Fibroblast of skin of scalp (primary cell): ENCODE measurements around the gene BEAN1. TPM values are rescaled to one million over a fixed set of nuclear protein-coding genes. Genes with fewer than 3 reads are reported as not detected.

Experiments used
- DNase-seq: peaks from one replicate; pipeline ENCODE4 v3.0.0-alpha.2; 2013
- polyA plus RNA-seq, 2 experiments: library from polyadenylated mRNA; unstranded; fragments of 120-200 nt; gene quantifications; one replicate each; pipeline ENCODE4 v1.2.1, GENCODE V29; 2013; ENCODE audit not compliant: insufficient read length in 2 of 2

BEAN1 gene, protein sequence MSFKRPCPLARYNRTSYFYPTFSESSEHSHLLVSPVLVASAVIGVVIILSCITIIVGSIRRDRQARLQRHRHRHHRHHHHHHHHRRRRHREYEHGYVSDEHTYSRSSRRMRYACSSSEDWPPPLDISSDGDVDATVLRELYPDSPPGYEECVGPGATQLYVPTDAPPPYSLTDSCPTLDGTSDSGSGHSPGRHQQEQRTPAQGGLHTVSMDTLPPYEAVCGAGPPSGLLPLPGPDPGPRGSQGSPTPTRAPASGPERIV
- polyA plus RNA-seq (2013, experiment 1 of 2; ENCODE audit: insufficient read length) = 0.07 TPM
- polyA plus RNA-seq (2013, experiment 2 of 2; ENCODE audit: insufficient read length) = 0.31 TPM

DNA sequence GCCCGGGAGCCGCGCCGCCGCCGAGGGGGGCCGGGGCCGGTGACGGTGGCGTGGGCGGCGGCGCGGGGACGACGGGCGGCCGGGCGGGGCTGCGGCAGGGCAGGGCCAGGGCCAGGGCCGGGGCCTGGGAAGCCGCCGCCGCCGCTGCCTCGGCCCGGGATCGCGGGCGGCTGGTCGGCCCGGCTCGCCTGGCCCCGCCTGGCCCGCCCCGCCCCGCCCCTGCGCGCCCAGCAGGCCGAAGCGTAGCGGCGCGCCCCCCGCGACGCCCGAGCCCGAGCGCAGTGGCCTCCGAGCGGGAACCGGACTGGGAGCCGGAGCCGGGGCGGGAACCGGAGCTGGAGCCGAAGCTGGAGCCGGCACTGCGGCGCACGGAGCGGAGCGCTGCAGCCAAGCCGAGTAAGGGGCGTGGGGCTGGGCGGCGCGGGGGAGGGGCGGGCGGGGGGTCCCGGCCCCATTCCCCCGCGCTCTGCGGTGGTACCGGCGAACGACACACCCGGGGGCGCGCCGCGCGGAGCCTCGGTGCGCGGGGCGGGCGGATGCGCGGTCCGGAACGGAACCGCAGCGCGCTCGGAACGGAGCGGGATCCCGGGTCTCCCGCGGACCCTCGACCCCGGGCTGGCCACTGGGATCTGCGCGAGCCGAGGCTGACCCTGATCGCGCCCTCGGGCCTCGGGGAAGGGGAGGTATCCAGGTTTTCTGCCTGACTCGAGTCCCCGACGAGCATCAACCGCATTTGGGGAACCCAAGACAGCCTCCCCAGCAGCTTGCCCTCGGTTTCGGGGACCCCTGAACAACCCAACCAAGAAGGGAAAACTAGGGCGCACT, at the start of gene BEAN1:
Gene BEAN1, plus strand, starts transcription at position 260 of the 825 bp plus-strand sequence. CDS start 10,382 bp downstream, outside the sequence.
- DNase-seq = peak; percentile 27

DNA sequence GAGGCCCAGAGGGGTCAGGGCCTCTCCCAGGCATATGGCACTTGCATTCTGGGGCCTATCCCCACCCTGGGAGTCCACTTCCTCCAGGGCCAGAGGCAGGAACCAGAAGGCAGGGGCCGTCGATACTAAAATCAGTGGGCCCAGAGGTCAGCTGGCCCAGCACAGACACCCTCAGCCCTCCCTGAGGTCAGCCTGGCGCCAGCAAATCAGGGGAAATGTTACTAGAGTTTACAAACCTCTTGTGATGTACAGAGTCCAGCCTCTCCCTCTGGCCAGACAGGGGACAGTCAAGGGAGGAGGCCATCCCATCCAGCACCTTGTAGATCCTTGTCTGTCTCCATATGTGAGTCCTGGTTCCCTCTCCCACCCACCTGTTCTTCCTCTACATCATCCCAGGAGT, 49.8 kb upstream of the BEAN1 start:
- no peak for DNase-seq

DNA sequence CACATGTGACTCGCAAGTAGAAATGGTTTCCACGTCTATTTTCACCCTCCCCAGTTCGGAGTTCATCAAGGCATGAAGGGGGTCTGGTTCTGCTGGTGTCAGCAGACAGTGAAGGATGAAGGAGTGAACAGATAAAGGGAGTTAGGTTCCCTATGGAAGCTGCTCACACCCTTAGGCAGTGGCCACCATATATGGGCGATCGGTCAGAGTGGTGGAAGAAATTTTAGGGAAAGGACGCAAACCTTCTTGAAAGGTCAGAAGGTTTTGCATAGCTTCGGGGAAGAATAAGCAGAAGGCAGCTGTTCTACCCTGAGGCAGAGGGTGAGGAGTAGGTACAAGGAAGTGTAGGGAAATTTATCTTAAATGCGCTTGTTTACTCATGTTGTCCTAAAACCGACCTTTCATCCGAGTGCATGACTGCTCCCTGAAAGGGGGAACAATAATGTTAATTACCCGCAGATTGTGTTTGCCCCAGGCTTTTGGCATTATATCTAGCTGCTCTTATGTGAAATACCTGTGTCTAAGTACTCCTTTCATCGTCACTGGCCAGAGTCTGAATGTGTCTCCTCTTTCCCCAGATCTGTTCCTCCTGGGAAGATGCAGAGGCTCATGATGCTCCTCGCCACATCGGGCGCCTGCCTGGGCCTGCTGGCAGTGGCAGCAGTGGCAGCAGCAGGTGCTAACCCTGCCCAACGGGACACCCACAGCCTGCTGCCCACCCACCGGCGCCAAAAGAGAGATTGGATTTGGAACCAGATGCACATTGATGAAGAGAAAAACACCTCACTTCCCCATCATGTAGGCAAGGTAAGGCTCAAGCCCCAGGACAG, 48.1 kb upstream of the BEAN1 start:
- no peak for DNase-seq

DNA sequence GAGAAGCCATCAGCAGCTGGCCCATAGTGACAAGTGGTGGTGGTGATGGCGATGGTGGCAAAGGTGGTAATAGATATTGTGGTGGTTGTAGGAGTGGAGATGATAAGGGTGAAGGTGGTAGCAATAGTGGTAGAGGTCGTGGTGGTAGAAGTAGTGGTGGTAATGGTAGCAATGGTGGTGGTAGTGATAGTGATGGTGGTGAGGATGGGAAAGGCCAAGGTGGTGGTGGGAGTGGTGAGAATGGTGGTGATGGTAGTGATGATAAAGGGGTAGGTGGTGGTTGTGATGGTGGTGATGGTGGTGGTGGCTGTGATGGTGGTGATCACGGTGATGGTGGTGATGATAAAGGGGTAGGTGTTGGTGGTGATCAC, 47.5 kb upstream of the BEAN1 start:
- no peak for DNase-seq

DNA sequence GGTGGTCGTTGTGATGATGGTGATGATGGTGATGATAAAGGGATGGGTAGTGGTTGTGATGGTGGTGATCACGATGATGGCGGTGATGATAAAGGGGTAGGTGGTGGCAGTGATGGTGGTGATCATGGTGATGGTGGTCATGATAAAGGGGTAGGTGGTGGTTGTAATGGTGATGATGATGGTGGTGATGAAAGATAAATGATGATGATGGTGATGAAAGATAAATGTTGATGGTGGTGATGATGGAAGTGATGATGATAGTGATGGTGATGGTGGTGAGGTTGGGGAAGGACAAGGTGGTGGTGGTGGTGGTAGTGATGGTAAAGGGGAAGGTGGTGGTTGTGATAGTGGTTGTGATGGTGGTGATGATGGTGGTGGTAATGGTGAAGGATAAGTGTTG, 46.7 kb upstream of the BEAN1 start:
- no peak for DNase-seq

DNA sequence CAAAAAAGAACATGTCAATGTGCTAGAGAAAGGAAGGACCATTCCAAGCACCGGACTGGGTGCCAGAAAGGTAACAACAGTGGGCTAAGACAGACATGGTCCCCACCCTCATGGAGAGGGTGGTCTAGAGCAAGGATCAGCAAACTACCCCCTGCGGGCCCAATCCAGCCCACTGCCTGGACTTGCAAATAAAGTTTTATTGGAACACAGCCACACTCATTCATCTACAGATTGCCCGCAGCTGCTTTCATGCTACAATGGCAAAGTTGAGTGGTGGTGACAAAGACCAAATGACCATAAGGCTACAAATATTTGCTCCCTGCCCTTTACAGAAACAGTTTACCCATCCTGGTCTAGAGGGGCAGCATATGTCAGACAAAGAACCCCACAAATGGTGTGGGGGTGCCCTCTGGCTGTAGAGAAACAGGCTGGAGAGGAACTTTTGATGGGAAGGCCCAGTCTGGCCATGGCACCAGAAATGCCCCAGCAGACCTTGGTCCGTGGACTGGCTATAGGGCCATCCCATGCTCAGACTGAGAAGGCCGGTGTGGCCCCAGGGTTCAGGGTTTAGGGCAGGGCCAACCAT, 45.4 kb upstream of the BEAN1 start:
- no peak for DNase-seq

DNA sequence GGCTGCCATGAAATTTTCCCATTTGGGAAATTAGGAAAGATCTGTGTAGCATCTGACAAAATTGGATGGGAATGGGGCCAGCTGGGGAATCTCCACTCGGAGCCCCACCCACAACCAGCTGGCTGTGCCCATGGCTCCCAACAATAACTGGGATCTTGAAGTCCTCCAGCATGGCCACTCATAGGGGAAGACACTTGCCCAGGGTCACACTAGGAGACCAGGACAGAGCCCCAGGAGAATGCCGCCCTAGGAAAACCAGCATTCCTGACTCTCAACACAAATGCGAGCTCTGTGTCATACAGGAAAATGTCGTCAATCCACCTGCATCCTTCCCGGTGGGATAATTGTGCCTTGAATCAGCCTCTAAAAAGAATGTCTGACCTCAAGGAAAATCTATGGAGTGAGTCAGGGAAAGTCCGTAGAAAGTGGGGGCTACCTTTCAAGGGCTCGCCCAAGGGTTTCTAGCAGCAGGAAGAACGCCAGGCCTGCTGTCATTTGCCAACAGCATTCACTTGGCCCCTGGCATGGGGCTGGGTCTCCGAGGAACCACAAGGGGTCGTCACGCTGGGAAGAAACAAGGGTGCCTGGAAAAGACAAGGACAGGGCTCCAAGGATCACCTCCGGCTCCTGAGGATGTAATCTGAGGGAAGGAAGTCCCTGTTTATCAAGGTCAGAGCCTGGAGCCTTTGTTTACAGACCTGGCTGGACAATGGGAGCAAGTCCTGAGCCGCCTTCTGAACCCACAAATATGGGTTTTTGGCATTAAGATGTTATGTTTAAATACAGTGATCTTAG, 44.7 kb upstream of the BEAN1 start:
- DNase-seq = peak; percentile 64

DNA sequence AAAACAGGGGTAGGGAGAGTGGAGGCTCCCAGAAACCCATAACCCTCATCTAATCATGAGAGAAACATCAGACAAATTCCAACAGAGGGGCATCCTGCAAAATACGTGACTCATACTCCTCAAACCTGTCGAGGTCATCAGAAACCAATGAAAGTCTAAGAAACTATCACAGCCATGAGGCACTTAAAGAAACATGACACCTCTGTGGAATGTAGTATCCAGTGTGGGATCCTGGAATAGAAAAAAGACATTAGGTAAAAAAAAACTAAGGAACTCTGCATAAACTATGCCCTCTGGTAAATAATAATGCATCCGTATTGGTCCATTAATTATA, 44.2 kb upstream of the BEAN1 start:
- DNase-seq = peak; percentile 62

DNA sequence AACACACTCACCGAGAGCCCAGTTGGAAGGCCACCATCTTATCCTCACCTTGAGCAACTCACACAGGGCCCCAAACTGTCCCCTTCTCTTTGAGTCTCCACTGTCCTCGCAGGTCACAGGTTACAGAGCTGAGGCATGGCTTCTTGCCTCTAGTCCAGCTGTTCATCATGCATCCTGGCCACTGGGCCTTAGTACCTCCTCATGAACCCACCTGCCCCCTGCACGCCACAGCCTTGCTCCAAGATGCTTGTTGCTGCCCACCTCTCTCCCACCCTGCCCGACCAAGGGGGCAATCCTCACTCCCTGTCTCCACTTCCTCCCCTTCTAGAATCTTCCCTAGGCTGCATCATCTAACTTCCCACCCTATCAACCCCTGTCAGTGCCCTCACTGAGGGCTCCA, 43.5 kb upstream of the BEAN1 start:
- DNase-seq = no peak

DNA sequence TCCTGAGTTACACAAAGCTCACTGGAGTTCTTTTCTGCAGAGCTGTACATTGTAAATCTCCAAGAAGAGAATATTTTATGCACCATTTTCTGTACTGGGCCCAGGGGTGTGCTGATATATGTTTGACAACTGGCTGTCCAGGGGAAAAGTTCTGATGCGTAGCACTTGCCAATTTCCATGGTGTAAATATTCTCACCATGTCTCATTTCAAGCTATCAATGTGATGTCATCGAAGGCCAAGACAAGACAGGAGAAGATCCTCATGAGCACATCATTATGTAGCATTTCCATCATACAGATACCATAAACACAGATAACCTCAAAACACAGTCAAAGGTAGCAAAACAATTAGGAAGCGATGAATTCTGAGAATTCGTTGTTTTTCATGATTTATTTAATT, 41.7 kb upstream of the BEAN1 start:
- no peak for DNase-seq

DNA sequence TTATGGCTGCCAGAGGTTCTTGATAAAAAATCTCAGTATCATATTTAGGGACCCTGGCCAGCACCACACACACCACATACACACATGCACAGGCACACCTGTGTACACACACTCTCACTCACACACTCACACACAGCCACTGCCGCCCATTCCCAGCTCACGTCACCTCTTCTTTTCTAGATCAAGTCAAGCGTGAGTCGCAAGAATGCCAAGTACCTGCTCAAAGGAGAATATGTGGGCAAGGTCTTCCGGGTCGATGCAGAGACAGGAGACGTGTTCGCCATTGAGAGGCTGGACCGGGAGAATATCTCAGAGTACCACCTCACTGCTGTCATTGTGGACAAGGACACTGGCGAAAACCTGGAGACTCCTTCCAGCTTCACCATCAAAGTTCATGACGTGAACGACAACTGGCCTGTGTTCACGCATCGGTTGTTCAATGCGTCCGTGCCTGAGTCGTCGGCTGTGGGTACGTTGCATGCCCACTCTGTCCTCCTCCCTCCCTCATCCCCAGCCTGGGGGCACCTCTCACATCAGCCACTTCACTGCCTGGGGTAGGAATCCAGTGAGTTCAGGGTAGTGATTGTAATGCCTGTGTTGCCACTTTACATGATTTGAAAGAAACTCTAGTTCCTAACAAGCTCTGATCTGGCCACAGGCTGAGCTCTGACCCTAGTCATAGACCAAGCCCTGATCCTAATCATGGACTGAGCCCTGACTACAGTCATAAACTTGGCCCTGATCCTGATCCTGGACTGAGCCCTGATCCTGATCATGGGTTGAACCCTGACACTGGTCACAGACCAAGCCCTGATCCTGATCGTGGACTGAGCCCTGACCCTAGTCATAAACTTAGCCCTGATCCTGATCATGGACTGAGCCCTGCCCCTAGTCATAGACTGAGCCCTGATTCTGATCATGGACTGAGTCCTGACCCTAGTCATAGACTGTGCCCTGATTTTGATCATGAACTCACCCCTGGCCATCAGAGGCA, 40.2 kb upstream of the BEAN1 start:
- no peak for DNase-seq

DNA sequence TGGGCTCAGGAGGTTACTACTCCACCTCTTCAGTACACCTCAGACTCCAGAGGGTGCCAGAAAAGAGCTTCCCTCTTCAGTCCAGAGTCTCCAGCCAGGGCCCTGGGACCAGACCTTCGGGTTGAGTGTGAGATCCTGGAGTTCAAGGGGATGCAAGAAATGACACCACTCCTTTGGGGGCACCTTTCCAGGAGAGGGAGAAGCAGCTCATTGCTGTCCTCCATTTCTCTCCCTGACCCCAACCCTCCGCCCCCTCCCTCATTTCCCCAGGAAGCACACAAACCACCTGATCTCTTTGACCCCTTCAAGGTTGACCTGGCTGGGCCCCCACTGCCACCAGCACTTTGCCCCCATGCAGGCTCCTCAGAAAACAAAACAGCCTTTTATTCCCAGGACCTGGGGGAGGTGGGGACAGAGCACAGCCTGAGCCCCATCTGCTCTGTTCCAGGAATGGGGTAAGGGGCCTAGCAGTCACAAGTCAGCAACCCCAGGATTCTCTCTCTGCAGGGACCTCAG, 39.2 kb upstream of the BEAN1 start:
- DNase-seq = no peak

DNA sequence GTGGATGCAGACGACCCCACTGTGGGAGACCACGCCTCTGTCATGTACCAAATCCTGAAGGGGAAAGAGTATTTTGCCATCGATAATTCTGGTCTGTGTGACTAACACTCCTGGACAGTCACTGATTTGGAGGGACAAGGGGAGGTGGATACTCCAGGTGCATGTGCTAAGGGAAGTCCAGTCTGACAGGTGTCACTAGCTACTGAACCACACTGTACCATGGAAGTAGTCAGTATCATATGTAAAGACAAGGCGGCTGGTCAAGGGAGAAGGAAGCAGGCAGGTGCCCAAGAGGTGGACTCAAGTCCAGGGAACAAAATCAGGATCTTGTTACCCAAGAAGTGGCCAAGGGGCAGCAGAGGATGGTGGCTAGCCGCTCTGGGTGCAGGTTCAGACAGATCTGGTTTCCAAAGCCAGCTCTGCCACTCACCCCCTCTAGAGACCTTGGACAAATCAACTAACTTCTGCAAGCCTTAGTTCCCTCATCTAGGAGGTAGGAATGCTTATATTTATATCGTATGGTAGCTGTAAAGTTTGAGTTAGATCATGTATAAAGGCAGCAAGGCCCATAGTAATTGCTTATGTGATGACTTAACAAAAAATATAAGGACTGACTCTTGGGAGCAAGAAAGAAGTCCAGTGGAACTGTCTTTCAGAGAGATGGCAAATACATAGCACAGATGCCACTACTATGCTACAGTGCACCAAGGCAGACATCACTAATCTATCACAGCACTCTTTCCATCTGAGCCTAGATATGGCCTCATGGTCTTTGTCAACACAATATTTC, 38.5 kb upstream of the BEAN1 start:
- no peak for DNase-seq

DNA sequence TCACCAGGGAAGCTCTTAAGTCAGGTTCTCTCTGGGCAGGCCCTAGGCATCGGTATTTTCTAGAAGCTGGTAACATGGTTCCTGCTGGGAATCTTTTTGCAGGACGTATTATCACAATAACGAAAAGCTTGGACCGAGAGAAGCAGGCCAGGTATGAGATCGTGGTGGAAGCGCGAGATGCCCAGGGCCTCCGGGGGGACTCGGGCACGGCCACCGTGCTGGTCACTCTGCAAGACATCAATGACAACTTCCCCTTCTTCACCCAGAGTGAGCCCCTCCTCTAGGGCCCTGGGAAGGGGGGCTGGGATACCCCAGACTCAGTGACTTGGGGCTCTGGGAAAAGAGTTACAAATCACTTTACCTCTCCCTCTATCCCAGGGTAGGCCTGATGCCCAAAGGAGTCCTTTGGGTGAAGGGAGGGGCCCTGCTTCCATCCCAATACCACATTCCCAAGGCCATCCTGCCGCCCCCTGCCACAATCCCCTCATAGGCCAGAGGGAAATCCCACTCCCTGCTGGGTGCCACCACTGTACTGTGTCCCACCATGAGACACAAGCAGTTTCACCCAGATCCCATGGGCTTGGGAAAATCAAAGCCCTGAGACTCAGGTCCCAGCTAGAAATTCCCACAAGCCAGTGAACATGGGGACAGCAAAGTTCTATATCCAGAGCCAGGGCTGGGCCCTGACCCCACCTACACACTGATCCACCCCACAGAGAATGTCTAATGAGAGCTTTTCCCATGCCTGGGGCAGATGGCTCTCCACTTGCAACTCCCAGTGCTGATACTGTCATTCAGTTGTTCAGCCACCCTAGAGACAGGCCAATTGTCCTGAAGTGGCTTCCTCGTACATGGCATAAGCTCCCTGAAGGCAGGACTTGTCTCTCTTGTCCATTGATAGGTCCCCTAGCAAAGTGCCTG, 37.6 kb upstream of the BEAN1 start:
- DNase-seq = no peak

DNA sequence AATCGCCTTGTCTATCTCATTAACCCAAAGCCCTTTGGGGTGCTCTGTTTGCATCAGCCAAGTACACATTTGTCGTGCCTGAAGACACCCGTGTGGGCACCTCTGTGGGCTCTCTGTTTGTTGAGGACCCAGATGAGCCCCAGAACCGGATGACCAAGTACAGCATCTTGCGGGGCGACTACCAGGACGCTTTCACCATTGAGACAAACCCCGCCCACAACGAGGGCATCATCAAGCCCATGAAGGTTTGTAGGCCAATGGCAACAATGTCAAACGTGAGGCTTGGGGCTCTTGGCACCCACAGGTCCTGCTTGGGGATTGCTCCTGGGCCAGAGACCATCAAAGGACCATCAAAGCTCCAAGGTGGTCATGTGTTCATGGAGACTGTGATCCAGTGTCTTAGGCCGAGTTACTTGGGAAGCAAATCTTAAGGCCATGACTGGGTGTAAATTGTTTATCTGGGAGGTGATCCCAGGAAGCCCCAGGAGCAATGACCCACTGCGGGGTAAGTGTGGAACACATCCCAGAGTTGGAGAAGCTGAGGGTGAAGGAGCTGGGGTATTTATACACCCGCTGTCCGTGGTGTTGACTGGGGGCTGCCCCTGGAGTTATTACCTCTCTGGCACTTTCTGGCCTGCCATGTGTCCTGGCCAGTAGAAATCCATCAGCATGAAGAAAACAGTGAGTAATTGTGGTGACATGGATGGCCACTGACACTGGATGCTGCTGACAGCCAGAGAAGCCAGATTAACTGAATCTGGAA, 36.6 kb upstream of the BEAN1 start:
- DNase-seq = no peak

DNA sequence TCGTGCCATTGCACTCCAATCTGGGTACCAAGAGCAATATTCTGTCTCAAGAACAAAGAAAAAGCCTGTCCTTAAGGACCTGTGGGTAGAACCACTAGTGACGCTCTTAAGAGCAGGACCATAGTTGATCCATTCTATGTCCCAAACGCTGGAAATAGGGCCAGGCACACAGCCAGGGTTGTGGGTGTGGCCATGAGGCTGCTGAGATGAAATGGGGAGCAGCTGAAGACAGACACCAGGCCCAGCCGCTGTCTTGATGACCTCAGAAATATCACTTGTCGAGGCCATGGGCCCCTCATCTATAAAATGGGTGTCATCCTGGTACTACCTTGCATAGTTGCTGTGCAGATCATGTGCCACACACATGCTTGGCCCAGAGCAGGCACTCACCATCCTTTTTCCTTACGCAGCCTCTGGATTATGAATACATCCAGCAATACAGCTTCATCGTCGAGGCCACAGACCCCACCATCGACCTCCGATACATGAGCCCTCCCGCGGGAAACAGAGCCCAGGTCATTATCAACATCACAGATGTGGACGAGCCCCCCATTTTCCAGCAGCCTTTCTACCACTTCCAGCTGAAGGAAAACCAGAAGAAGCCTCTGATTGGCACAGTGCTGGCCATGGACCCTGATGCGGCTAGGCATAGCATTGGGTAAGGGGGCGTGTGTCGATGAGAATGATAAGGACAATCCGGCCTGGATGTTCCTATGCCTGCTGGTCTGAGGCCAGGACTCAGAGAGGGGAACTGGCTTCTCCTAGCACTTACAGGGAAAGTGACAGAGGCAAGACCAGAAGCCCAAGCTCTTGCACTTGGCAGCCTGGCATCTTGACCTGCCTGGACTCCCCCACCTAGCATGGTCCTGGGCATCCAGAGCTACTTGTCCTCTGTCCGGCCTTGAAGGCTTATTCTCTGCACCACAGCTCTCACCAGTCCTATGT, 35.1 kb upstream of the BEAN1 start:
- DNase-seq = no peak
